ENCODE data around the gene FCHSD2.
"Not testable (repeated sequence)": the region's sequence is repeated elsewhere in the genome, so short reads cannot be mapped to it uniquely, and the experiment has no call there.

Gene FCHSD2

DNA sequence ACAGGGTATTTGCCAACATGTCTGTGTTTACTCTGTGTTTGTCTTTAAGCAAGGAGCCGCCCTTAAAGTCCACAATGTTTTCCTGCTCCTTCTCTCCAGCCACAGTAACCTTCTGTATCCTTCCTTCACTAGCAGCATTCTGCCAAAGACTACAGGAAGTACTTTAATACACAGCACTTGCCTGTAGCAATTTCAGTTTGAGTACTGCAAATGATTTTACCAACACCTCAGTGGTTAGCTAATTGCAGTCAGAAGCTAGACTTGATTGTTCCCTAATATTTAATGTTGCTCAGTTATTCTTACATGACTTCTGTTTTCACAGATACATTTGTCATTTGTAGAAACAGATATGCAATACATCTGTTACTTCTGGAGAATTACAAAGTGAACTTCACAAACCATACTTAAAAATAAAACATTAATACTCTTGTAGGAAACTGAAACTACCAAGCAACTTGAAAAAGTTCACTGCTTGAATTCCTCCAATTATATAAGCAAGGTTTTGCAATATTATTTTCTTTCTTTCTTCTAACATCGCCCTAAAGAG lies 69.1 kb downstream of the FCHSD2 start:
- Histone ChIP-seq H3K9ac (ENCODE audit: low read length) (peak overlapping the region; percentile 33; the same call in 1 of the 2 replicates), H3K4me3 (ENCODE audit: low read depth, low read length, poor library complexity, severe bottlenecking) (peak overlapping the region; percentile 34), H3F3A (ENCODE audit: insufficient read depth, low read length) (no peaks in the 10 kb centered on the region), H2AFZ (ENCODE audit: low read length) (no peak overlapping the region), H3K9me2 (ENCODE audit: low read depth, low read length) (no peaks in the 10 kb centered on the region), H3K9me3 (ENCODE audit: low read length) (peaks cover 1% of the 10 kb centered on the region; the same call in 1 of the 2 replicates), H4K20me1 (ENCODE audit: insufficient read depth, low read length) (no peaks in the 10 kb centered on the region), H3K27me3 (ENCODE audit: insufficient read depth, low read length) (no peaks in the 10 kb centered on the region), H3K79me2 (ENCODE audit: insufficient read depth, low read length) (peaks cover 59% of the 10 kb centered on the region), H3K4me2 (ENCODE audit: low read length) (peak overlapping the region; percentile 58), H3K4me1 (ENCODE audit: insufficient read depth, low read length, severe bottlenecking) (peaks cover 29% of the 10 kb centered on the region), H3K27ac (ENCODE audit: low read depth, low read length, poor library complexity, severe bottlenecking) (peak overlapping the region; percentile 18), H3K36me3 (ENCODE audit: insufficient read depth, low read length) (peaks cover 31% of the 10 kb centered on the region)
- TF ChIP-seq EZH2 (IDR thresholded peaks at IDR 0.05; ENCODE audit: borderline replicate concordance, low read length): no peak
- TF ChIP-seq, protein P1, sequence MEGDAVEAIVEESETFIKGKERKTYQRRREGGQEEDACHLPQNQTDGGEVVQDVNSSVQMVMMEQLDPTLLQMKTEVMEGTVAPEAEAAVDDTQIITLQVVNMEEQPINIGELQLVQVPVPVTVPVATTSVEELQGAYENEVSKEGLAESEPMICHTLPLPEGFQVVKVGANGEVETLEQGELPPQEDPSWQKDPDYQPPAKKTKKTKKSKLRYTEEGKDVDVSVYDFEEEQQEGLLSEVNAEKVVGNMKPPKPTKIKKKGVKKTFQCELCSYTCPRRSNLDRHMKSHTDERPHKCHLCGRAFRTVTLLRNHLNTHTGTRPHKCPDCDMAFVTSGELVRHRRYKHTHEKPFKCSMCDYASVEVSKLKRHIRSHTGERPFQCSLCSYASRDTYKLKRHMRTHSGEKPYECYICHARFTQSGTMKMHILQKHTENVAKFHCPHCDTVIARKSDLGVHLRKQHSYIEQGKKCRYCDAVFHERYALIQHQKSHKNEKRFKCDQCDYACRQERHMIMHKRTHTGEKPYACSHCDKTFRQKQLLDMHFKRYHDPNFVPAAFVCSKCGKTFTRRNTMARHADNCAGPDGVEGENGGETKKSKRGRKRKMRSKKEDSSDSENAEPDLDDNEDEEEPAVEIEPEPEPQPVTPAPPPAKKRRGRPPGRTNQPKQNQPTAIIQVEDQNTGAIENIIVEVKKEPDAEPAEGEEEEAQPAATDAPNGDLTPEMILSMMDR (IDR thresholded peaks at IDR 0.05; ENCODE audit: low read length): no peak

DNA sequence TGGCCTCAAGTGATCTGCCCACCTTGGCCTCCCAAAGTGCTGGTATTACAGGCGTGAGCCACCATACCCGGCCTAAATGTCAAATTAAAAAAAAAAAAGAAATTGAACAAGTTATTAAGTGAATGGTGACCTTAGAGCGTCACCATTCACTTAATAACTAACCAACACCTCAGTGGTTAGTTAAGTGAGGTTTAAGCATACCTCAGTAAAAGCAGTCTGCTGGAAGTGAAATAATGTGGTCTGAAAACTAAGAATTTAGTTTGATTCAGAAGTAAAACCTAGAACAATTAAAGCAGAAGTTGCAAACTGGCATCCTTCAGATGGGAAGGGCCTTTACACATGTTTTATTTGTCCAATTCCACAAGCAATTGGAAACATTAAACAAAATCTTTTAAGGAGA lies 71.5 kb downstream of the FCHSD2 start:
- H3K36me3 ChIP-seq (ENCODE audit: insufficient read depth, low read length): peaks cover 17% of the 10 kb centered on the region; the same call in 1 of the 2 replicates
- H4K20me1 ChIP-seq (ENCODE audit: insufficient read depth, low read length): no peaks in the 10 kb centered on the region
- no peak overlapping the region for H3K9ac ChIP-seq (ENCODE audit: low read length)
- no peak overlapping the region for H3K4me2 ChIP-seq (ENCODE audit: low read length)
- H3K9me2 ChIP-seq (ENCODE audit: low read depth, low read length): no peaks in the 10 kb centered on the region
- H3K4me3 ChIP-seq (ENCODE audit: low read depth, low read length, poor library complexity, severe bottlenecking): no peak overlapping the region
- H3K4me1 ChIP-seq (ENCODE audit: insufficient read depth, low read length, severe bottlenecking): peaks cover 29% of the 10 kb centered on the region
- H3K27me3 ChIP-seq (ENCODE audit: insufficient read depth, low read length): no peaks in the 10 kb centered on the region
- no peak overlapping the region for H2AFZ ChIP-seq (ENCODE audit: low read length)
- no peaks in the 10 kb centered on the region; the same call in 1 of the 2 replicates for H3K9me3 ChIP-seq (ENCODE audit: low read length)
- TF ChIP-seq, protein P1 (IDR thresholded peaks at IDR 0.05; ENCODE audit: low read length): no peak
- no peak for TF ChIP-seq EZH2 (IDR thresholded peaks at IDR 0.05; ENCODE audit: borderline replicate concordance, low read length)
- no peak overlapping the region for H3K27ac ChIP-seq (ENCODE audit: low read depth, low read length, poor library complexity, severe bottlenecking)
- H3F3A ChIP-seq (ENCODE audit: insufficient read depth, low read length): no peaks in the 10 kb centered on the region
- H3K79me2 ChIP-seq (ENCODE audit: insufficient read depth, low read length): peaks cover 56% of the 10 kb centered on the region

DNA sequence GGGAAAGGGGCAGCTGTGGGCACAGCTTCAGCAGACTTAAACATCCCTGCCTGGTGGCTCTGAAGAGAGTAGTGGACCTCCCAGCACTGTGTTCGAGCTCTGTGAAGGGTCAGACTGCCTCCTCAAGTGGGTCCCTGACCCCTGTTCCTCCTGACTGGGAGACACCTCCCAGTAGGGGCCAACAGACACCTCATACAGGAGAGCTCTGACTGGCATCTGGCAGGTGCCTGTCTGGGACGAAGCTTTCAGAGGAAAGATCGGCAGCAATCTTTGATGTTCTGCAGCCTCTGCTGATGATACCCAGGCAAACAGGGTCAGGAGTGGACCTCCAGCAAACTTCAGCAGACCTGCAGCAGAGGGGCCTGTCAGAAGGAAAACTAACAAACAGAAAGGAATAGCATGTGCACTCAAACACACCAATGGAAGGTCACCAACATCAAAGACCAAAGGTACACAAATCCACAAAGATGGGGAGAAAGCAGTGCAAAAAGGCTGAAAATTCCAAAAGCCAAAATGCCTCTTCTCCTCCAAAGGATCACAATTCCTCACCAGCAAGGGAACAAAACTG lies 80.2 kb downstream of the FCHSD2 start:
- peaks cover 31% of the 10 kb centered on the region for H3K79me2 ChIP-seq (ENCODE audit: insufficient read depth, low read length)
- H3K9me3 ChIP-seq (ENCODE audit: low read length); H2AFZ ChIP-seq (ENCODE audit: low read length); H3K4me3 ChIP-seq (ENCODE audit: low read depth, low read length, poor library complexity, severe bottlenecking); H3K9ac ChIP-seq (ENCODE audit: low read length); H3K27me3 ChIP-seq (ENCODE audit: insufficient read depth, low read length); H3K27ac ChIP-seq (ENCODE audit: low read depth, low read length, poor library complexity, severe bottlenecking); H4K20me1 ChIP-seq (ENCODE audit: insufficient read depth, low read length); H3K36me3 ChIP-seq (ENCODE audit: insufficient read depth, low read length); H3F3A ChIP-seq (ENCODE audit: insufficient read depth, low read length); H3K4me1 ChIP-seq (ENCODE audit: insufficient read depth, low read length, severe bottlenecking); H3K9me2 ChIP-seq (ENCODE audit: low read depth, low read length); H3K4me2 ChIP-seq (ENCODE audit: low read length): not testable (repeated sequence)

DNA sequence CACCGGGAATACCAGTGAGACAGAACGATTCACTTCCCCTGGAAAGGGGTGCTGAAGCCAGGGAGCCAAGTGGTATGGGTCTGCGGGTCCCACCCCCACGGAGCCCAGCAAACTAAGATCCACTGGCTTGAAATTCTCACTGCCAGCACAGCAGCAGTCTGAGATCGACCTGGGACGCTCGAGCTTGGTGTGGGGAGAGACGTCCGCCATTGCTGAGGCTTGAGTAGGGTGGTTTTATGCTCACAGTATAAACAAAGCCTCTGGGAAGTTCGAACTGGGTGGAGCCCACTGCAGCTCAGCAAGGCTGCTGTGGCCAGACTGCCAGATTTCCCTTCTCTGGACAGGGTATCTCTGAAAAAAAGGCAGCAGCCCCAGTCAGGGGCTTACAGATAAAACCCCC lies 80.7 kb downstream of the FCHSD2 start:
- not testable (repeated sequence) for H4K20me1 ChIP-seq (ENCODE audit: insufficient read depth, low read length)
- H3K79me2 ChIP-seq (ENCODE audit: insufficient read depth, low read length): peaks cover 32% of the 10 kb centered on the region

More for the DNA sequence above, 80.7 kb downstream of the FCHSD2 start:
- H3F3A ChIP-seq (ENCODE audit: insufficient read depth, low read length); H3K36me3 ChIP-seq (ENCODE audit: insufficient read depth, low read length); H3K9ac ChIP-seq (ENCODE audit: low read length); H3K4me1 ChIP-seq (ENCODE audit: insufficient read depth, low read length, severe bottlenecking); H3K27ac ChIP-seq (ENCODE audit: low read depth, low read length, poor library complexity, severe bottlenecking); H3K27me3 ChIP-seq (ENCODE audit: insufficient read depth, low read length); H3K9me2 ChIP-seq (ENCODE audit: low read depth, low read length); H3K9me3 ChIP-seq (ENCODE audit: low read length); H3K4me2 ChIP-seq (ENCODE audit: low read length); H3K4me3 ChIP-seq (ENCODE audit: low read depth, low read length, poor library complexity, severe bottlenecking); H2AFZ ChIP-seq (ENCODE audit: low read length): not testable (repeated sequence)

Data from OCI-LY1 (cell line).